GM21825 (cell line): ENCODE measurements around the gene VENTX.
"Not testable (repeated sequence)": the region's sequence is repeated elsewhere in the genome, so short reads cannot be mapped to it uniquely, and the experiment has no call there.

Experiments
- ATAC-seq: cut with Tn5 transposase; IDR thresholded peaks from one replicate; pipeline ENCODE4 v1.9.1; 2021; ENCODE audit warnings: mild to moderate bottlenecking, moderate library complexity; ENCODE audit not compliant: unreplicated experiment

VENTX gene

GRCh38 chr10:133214468-133215410, 22.9 kb upstream of the VENTX start:
- no peak for ATAC-seq

GRCh38 chr10:133215586-133215985, 22.1 kb upstream of the VENTX start:
- no peak for ATAC-seq

- ATAC-seq = no peak
These were observed 20.9 kb upstream of the VENTX start for GRCh38 chr10:133216776-133217175.

DNA sequence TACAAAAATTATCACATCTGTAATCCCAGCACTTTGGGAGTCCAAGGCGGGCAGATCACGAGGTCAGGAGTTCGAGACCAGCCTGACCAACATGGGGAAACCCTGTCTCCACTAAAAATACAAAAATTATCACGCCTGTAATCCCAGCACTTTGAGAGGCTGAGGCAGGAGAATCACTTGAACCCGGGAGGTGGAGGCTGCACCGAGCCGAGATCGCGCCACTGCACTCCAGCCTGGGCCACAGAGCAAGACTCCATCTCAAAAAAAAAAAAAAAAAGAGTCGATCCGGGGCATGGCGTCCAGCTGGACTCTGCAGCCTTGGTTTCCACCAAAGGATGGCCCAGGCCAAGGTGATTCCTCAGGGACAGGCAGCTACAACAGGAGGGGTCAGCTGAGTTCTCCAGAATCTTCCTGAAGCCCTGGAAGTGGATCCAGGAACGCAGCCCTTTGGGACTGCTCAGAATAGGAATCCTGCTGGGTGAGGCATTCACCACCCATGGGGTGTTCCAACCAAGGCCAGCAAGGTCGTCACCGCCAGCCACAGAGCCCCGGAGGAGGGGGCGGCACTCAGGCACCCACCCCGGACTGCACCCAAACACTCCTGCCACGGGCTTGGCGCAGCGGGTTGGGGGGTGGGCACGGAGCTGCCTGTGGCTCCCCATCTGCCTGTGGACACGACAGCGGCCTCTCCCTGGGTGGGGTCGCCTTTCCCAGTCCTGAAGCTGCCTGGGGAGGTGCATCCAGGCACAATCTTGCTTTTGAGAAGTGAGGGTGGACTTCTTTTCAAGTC, 19.7 kb upstream of the VENTX start:
- no peak for ATAC-seq

- no peak for ATAC-seq
These were observed 18.8 kb upstream of the VENTX start for GRCh38 chr10:133218891-133219290.

DNA sequence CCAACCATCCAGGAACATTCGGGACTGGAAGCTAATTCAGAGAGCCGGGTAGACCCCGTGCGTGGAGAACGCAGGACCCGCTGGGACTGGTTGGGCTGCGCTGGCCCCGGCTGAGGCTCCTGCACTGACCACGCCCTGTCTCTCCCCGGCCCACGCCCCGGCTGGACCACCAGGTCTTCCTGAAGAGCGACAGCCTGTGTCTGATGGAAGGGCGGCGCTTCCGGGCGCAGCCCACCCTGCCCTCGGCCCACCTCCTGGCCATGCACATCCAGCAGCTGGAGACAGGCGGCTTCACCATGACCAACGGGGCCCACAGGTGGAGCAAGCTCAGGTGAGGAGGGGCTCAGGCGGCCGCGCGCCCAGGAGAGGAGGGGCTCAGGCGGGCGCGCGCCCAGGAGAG, 17.9 kb upstream of the VENTX start:
- no peak for ATAC-seq

DNA sequence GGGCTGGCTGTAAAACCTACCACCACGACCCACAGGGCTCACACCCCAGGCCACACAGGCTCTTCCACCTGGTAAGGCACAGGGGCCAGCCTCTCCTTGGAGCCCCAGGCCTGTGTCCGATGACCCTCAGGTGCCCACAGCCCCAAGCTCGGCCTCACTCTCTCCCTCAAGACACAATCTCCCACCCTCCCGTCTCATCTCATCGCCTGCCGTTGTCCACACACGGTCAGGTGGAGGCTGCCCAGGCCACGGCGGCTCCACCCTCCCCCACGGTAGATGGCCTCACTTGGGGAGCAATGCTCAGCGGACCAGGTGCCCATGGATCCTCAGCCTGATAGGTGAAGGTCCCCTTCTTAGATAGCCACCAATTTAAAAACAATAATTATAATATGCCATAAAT, 16.3 kb upstream of the VENTX start:
- no peak for ATAC-seq

DNA sequence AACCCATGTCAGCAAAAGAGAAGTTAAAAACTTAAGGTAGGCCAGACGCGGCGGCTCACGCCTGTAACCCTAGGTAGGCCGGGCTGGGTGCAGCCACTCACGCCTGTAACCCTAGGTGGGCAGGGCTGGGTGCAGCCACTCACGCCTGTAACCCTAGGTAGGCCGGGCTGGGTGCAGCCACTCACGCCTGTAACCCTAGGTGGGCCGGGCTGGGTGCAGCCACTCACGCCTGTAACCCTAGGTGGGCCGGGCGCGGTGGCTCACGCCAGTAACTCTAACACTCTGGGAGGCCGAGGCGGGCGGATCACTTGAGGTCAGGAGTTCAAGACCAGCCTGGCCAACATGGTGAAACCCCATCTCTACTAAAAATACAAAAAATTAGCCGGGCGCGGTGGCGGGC, 15.9 kb upstream of the VENTX start:
- not testable (repeated sequence) for ATAC-seq

- no peak for ATAC-seq
These were observed 13.6 kb upstream of the VENTX start for GRCh38 chr10:133224076-133224475.

DNA sequence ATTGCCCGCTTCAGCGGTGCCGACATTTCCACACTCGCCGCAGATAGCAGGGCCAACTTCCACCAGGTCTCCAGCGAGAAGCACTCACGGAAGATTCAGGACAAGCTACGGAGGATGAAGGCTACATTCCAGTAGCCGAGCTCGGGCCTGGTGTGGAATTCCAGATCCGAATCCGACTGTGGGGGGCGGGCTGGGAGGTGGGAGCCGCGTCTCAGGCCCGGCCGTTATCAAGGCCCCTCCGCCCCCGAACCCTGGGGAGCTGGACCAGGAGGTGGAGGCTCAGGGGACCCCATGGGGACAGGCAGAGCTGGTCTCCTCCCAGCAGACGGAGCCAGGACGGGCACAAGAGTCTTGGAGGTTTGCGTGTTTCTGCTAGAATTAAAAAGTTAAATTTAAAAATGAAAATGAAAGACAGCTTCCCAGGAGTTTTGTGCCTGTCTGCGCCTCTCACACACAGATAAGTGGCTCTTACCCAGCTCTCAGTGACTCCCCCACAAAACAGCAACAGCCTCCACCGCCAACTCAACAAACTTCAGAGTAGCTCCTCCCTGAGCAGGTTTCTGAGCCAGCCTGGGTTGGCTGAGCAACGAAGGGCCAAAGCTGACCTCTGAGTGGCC, 12.8 kb upstream of the VENTX start:
- no peak for ATAC-seq

DNA sequence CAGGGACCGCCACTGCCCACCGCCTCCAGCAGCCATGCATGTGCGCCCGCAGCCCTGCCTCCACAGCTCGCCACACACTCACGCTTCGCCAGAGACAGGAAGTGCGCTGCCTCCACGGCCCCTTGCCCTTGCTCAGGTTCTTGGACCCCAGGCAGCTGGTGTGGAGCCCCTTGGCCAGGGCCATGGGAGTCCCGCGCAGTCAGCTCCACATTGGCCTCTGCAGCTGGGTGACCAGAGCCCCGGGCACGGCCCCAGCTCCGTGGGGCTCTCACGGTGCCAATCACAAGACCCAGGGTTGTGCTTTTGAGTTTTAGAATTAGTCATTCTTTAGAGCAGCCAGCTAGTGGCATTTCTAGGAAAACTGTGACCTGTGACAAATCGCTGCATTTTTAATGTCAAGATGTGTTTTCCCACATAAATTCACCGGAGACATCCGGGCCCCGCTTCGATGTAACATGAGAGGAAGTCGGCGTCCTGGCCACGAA, 11.9 kb upstream of the VENTX start:
- ATAC-seq = no peak

GRCh38 chr10:133226251-133226808, 11.3 kb upstream of the VENTX start:
- no peak for ATAC-seq

DNA sequence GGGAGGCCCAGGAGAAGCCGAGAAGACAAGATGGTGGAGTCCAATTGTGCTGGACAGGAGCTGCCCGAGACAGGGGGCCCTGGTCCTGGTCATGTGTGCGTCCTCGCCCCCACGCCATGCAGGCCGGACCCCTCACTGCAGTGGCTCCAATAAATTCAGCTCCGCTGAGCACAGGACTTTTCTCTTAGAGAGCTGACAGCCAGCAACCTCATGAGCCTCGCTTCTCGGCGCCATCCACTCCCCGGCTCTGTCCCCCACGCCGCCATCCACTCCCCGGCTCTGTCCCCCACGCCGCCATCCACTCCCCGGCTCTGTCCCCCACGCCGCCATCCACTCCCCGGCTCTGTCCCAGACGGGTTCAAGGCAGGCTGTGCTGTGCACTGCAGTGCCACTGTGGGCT, 10.4 kb upstream of the VENTX start:
- ATAC-seq = no peak

GRCh38 chr10:133229265-133230043, 8.2 kb upstream of the VENTX start:
- no peak for ATAC-seq

DNA sequence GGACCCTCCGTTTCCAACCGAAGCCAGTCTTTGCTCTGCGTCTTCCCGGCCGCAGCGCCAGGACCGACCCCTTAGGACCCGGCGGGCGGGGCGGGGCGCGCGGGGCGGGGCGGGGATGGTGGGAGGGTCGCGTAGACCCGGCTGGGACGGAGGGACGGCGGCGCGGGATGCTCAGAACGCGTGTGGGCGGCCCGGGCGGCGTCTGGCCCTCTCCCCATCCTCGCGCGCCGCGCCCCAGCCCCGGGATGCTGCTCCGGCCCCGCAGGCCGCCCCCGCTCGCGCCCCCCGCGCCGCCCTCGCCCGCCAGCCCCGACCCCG, 7.7 kb upstream of the VENTX start, which contains the start of gene UTF1:
Gene UTF1, plus strand, starts transcription at position 174 of the 318 bp plus-strand sequence. Its CDS starts 72 bp downstream, at position 246.
- no peak for ATAC-seq

DNA sequence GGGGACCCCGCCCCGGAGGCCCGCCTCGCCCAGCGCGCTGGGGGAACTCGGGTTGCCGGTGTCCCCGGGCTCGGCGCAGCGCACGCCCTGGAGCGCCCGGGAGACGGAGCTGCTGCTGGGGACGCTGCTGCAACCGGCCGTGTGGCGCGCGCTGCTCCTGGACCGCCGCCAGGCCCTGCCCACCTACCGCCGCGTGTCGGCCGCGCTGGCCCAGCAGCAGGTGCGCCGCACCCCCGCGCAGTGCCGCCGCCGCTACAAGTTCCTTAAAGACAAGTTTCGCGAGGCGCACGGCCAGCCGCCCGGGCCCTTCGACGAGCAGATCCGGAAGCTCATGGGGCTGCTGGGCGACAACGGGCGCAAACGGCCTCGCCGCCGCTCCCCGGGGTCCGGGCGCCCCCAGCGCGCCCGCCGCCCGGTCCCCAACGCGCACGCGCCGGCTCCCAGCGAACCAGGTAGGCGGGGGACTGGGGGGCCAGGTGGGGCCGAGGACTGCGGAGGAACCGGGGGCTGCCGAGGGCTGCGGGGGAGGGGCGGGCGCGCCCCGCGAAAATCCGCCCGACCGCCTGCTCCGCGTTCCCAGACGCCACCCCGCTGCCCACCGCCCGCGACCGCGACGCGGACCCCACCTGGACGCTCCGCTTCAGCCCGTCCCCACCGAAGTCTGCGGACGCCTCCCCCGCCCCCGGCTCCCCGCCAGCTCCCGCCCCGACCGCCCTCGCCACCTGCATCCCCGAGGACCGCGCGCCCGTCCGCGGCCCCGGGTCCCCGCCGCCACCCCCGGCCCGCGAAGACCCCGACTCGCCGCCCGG, 7.1 kb upstream of the VENTX start:
- no peak for ATAC-seq

GRCh38 chr10:133231244-133231945, 6.3 kb upstream of the VENTX start:
- ATAC-seq = no peak

DNA sequence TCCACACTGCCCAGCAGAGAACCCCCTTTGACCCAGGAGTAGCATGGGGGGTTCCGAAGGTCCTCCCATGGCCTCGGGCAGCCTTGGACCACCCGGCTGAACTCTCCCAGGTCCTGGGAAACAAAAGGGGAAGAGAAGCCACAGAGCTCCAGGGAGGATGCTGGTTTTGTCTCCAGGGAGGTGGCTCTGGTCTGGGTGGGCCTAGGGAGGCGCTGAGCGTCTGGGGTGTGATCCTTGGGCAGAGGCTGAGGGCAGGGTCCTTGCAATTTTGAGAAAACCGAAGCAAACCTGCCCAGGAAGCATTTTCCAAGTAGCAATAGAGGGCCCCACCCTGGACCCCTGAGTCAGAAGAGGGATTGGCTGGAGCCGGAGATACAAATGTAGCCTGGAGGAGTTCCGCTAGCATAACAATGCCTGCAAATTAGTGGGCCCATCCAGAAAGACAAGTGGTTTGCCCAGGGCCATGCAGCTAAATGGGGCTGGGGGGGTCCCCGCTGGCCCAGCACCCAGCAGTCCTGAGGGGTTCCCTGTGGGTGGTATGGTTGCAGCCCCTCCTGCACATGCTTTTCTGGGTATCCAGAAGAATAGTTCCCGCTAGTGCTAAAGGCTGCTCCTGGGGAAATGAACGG, 5.6 kb upstream of the VENTX start:
- no peak for ATAC-seq
